Pancreas (tissue), 10 donors: ENCODE measurements around the gene TENM4. TPM values are rescaled to one million over a fixed set of nuclear protein-coding genes. Genes with fewer than 3 reads are reported as not detected.

Experiments used
- ATAC-seq, 4 donors: fragments of 200-7000 bp; cut with Tn5 transposase; one replicate each; pipeline versions ENCODE4 v1.8.0 to v1.9.1; 2020; ENCODE audit warnings: mild to moderate bottlenecking in 4 of 4, moderate library complexity in 4 of 4
- DNase-seq, 6 donors: peaks; one replicate each; pipeline ENCODE4 v3.0.0-alpha.2; 2020
- FAIRE-seq: peaks from 2 replicates; lab custom pipeline; 2012; peaks lifted over from hg19 to GRCh38; lab: Jason Lieb, UNC
- H3K27ac ChIP-seq, 4 donors: fragments of 200-600 bp; sonication (generic); 1 replicate in 3 of 4; 2 replicates in 1 of 4; pipeline versions ENCODE4 v1.5.0 to v1.8.0; 2020
- H3K27me3 ChIP-seq, 4 donors: fragments of 200-600 bp; one replicate each; pipeline ENCODE4 v1.8.0; 2021
- H3K36me3 ChIP-seq, 3 donors: fragments of 200-600 bp; sonication (generic) in 1 of 3; one replicate each; pipeline versions ENCODE4 v1.5.0 to v1.8.0; 2020 to 2021
- H3K4me1 ChIP-seq, 3 donors: fragments of 200-600 bp; one replicate each; pipeline ENCODE4 v1.8.0; 2021
- H3K4me3 ChIP-seq, 4 donors: fragments of 200-600 bp; sonication (generic) in 2 of 4; one replicate each; pipeline versions ENCODE4 v1.5.0 to v1.8.0; 2020 to 2021
- H3K9me3 ChIP-seq, 4 donors: fragments of 200-600 bp; one replicate each; pipeline ENCODE4 v1.8.0; 2021
- WGBS, 2 donors: extraction: QIAGEN DNeasy Blood & Tissue Kit; methylation state at CpG; one replicate each; pipeline ENCODE4 v1.1.7; 2013; 5-methylcytosine and 5-hydroxymethylcytosine counted together
- intact Hi-C, 3 donors: fragments of 100-400 bp; cut with DNase I; formaldehyde crosslinking; loops; one replicate each; pipeline versions ENCODE4 v1.11.1 to v1.14.2; 2022
- polyA plus RNA-seq, 2 donors: library from polyadenylated mRNA; stranded (reverse); fragments of 200-250 nt; gene quantifications; one replicate each; pipeline ENCODE4 v1.2.3, GENCODE V29; 2013
- total RNA-seq, 6 donors: library from RNA; stranded (reverse); fragmentation: NEBNext Ultra II Directional in 4 of 6; extraction: Animal tissue kit (Norgen Biotek cat#: 25700) in 4 of 6; gene quantifications; one replicate each; pipeline versions ENCODE4 v1.2.1 to v1.2.4, GENCODE V29; 2021 to 2023
- TF ChIP-seq, protein P1 (sequence below), 4 donors: fragments of 200-600 bp; sonication (generic) in 3 of 4; IDR thresholded peaks; one replicate each; pipeline versions ENCODE4 v1.5.0 to v1.8.0; 2021; ENCODE audit warnings: antibody characterized with exemption in 4 of 4
- donor health status: healthy with polysubstance abuse.
- donor health status: DM: no; HTN: no; CAD: no; lungs with moderate emphysema.
- donor health status: DM: no; HTN: no; CAD: no.
- donor health status: control.
- donor health status: control.
- donor health status: Bipolar disorder and iron deficiency.
- donor health status: DM: yes; HTN: yes; CAD: no.
- donor health status: DM: no; HTN: no; CAD: no.
- donor health status: DM: no; HTN: no; CAD: no.
- donor health status: DM: yes; HTN: yes; CAD: no.

The TENM4 gene
- total and polyA plus RNA-seq, 8 donors: 0.37 to 6.8 (median 1.3) TPM

DNA sequence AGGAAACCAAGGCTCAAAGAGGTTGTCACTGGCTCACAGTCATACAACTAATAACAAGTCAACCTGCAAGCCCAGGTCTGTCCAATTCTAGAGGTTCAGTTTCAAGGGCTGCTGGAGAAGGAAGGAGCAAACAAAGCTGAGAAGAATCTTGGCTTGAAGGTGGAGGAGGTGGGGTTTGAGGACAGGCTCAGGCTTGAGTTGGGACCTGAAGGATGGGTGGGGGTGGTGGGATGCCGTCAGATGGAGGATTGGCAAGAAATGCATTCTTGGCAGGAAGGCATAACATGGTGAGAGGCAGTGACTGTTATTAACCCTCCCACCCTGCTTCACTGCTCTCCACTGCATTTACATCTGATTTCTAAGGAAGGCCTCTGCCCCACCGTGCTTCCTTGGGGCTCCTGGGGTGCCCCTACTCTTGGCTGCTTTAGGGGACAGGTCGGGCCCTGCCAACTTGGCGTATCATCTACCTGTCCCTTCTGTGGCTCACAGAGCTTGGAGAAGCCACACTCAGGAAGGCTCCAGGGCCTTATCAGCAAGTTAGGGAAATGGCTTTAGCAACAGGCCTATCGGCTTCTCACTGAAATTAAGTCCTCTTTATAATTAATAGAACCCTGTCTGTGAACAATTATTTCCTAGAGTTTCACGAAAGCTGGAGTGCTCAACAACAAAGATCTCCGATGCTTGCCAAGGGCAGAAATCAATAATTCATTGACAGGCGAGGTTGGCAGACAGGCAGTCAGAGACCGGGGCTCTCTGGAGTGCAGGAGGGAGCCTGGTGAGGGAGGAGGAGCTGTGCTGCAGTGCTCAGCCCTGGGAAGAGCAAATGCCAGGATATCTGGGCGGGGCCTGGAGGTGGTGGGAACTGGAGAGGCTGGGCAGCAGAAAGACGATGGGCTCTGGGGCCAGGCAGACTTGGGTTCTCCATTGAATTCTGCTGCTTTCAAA is 781.2 kb downstream of the TENM4 start:
- 26 to 33% methylated on average over 11 of the region's 11 CpGs for WGBS, 2 donors
- DNase-seq (peak in 5 of 6 donors; percentile 22 to 65 (median 51)), ATAC-seq (peak; percentile 74 to 94 (median 88)), FAIRE-seq (no peak)
- no peaks in the 10 kb centered on the region for H3K27me3 ChIP-seq
- H3K4me1 ChIP-seq: no peaks in the 10 kb centered on the region
- intact Hi-C loops: loop anchor here in 1 of 3 donors (10.0 kb wide), 1 partner anchor 295 kb away; no protein-coding TSS in a partner anchor
- H3K4me3 ChIP-seq: no peak overlapping the region
- TF ChIP-seq, protein P1, sequence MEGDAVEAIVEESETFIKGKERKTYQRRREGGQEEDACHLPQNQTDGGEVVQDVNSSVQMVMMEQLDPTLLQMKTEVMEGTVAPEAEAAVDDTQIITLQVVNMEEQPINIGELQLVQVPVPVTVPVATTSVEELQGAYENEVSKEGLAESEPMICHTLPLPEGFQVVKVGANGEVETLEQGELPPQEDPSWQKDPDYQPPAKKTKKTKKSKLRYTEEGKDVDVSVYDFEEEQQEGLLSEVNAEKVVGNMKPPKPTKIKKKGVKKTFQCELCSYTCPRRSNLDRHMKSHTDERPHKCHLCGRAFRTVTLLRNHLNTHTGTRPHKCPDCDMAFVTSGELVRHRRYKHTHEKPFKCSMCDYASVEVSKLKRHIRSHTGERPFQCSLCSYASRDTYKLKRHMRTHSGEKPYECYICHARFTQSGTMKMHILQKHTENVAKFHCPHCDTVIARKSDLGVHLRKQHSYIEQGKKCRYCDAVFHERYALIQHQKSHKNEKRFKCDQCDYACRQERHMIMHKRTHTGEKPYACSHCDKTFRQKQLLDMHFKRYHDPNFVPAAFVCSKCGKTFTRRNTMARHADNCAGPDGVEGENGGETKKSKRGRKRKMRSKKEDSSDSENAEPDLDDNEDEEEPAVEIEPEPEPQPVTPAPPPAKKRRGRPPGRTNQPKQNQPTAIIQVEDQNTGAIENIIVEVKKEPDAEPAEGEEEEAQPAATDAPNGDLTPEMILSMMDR (IDR thresholded peaks at IDR 0.05): no peak
- no peaks in the 10 kb centered on the region for H3K9me3 ChIP-seq
- H3K27ac ChIP-seq: no peak overlapping the region
- no peaks in the 10 kb centered on the region for H3K36me3 ChIP-seq

DNA sequence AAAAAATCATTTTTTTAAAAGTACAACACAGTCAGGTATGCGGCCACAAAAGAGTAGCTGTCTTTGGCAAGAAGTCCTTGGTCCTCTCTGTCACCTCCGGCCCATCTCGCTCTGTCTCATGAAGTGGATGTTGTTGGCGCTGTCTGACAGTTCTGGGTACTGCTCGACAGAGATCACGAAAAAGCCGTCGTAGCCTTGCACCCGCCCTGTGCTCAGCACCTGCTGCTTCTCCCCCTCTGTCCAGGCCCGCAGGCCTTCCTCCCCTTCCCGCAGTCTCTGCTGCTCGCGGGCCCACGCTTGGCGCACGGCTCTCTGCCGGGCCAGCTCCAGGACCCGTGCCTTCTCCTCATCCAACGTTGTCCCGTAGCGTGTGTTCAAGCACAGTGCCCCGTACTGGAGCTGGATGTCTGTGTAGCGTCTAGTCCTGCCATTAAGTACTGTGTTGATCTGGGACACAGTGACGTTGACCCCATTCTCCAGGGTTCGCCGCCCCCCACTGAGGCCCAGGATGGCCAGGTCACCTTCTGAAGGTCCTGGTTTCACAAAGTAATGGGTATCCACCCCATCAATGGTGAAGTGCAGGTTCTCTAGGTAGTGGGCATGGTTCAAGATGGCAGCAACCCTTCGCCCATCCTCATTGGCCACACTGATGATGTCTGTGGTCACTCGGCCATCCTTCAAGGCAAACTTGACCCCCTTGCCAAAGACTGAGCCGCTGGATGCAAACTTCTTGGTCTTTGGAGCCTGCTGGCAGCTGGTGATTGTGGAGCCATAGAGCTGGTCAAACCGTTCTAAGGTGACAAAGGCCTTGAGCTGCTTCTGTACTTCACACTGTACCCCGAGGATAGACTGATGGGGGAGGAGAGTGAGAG is 782.6 kb downstream of the TENM4 start:
- H3K36me3 ChIP-seq: no peaks in the 10 kb centered on the region
- H3K9me3 ChIP-seq: no peaks in the 10 kb centered on the region
- TF ChIP-seq, protein P1 (IDR thresholded peaks at IDR 0.05): no peak
- intact Hi-C loops: loop anchor here in 1 of 3 donors (10.0 kb wide), 1 partner anchor 297 kb away; no protein-coding TSS in a partner anchor
- no peaks in the 10 kb centered on the region for H3K27me3 ChIP-seq
- FAIRE-seq (no peak), ATAC-seq (no peak), DNase-seq (no peak)
- H3K27ac ChIP-seq: no peak overlapping the region
- no peaks in the 10 kb centered on the region for H3K4me1 ChIP-seq
- H3K4me3 ChIP-seq: no peak overlapping the region
- 94 to 97% methylated on average over 31 of the region's 31 CpGs for WGBS, 2 donors

DNA sequence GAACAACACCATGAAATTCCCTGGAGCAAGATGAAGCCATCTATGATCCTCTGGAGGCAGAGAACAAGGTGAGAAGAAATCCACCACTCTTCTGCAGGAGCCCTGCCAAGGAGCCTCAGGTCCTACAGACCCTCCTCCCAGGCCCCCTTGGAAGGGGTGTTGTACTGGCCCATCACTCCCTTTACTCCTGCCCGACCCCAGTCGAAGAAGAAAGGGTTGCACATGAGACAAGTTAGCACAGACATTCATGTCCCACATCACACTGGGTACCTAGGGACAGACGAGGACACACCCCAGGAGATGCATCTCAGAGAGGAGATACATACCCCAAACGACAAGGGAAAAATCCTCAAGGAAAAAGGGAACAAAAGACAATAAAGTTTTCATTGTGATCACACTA is 783.4 kb downstream of the TENM4 start:
- ATAC-seq (no peak), FAIRE-seq (no peak), DNase-seq (no peak)
- H3K4me3 ChIP-seq: no peak overlapping the region
- TF ChIP-seq, protein P1 (IDR thresholded peaks at IDR 0.05): no peak
- no peaks in the 10 kb centered on the region for H3K4me1 ChIP-seq
- 76 to 84% methylated on average over 4 of the region's 4 CpGs for WGBS, 2 donors
- H3K27me3 ChIP-seq: no peaks in the 10 kb centered on the region
- no peaks in the 10 kb centered on the region for H3K36me3 ChIP-seq
- H3K9me3 ChIP-seq: no peaks in the 10 kb centered on the region
- intact Hi-C loops: loop anchor here in 1 of 3 donors (10.0 kb wide), 1 partner anchor 297 kb away; no protein-coding TSS in a partner anchor
- H3K27ac ChIP-seq: no peak overlapping the region

DNA sequence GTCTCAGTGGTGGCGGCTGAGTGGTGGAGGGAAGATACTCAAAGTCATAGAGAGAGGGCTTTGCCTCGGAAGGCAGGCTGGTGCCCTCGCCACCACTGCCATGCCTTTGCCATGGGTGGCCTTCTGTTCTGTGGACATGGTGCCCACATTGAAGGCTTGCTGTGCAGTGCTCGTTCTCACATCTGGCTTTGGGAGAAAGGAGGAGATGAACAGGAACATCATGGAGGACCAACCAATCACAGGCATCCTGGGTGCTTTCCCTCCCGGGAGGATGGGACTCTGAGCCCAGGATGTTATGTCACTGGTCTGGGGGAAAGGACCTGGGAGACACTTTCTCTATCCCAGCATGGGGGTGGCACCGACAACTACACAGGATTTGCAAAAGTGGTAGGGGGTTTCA is 783.8 kb downstream of the TENM4 start:
- no peak for FAIRE-seq
- ATAC-seq: no peak
- H3K4me3 ChIP-seq: no peak overlapping the region
- intact Hi-C loops: loop anchor here in 1 of 3 donors (10.0 kb wide), 1 partner anchor 298 kb away; no protein-coding TSS in a partner anchor
- H3K9me3 ChIP-seq: no peaks in the 10 kb centered on the region
- 80 to 85% methylated on average over 6 of the region's 6 CpGs for WGBS, 2 donors
- H3K4me1 ChIP-seq: no peaks in the 10 kb centered on the region
- no peak overlapping the region for H3K27ac ChIP-seq
- no peaks in the 10 kb centered on the region for H3K36me3 ChIP-seq
- TF ChIP-seq, protein P1 (IDR thresholded peaks at IDR 0.05): no peak
- no peak for DNase-seq
- no peaks in the 10 kb centered on the region for H3K27me3 ChIP-seq
